ENCODE measurements around the gene CACFD1.

DNA sequence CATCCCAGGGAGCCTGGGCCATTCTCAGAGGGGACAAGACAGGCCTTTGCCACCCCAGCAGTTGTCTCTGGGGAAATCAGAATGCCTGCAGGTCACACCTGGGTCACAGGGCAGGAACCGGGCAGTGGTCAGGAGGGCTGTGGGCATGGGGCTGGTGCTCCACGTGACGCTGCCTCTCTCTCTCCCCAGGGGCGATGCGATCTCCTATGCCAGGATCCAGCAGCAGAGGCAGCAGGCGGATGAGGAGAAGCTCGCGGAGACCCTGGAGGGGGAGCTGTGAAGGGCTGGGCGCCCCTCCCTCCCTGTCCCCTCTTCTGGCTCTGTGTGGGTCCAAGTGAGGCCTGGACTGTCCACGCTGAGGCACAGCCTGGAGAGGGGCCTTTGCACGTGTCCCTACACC is 8.6 kb downstream of the CACFD1 start:
- TF ChIP-seq, protein P1, sequence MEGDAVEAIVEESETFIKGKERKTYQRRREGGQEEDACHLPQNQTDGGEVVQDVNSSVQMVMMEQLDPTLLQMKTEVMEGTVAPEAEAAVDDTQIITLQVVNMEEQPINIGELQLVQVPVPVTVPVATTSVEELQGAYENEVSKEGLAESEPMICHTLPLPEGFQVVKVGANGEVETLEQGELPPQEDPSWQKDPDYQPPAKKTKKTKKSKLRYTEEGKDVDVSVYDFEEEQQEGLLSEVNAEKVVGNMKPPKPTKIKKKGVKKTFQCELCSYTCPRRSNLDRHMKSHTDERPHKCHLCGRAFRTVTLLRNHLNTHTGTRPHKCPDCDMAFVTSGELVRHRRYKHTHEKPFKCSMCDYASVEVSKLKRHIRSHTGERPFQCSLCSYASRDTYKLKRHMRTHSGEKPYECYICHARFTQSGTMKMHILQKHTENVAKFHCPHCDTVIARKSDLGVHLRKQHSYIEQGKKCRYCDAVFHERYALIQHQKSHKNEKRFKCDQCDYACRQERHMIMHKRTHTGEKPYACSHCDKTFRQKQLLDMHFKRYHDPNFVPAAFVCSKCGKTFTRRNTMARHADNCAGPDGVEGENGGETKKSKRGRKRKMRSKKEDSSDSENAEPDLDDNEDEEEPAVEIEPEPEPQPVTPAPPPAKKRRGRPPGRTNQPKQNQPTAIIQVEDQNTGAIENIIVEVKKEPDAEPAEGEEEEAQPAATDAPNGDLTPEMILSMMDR (IDR thresholded peaks at IDR 0.05), result no peak
- no peak for TF ChIP-seq POLR2A (IDR thresholded peaks at IDR 0.05)

Data from adrenal gland (tissue), 5 donors.